Smooth muscle cell (in vitro differentiated cells): ENCODE results near the gene ADAM22. TPM values are rescaled to one million over a fixed set of nuclear protein-coding genes. Genes with fewer than 3 reads are reported as not detected.

ENCODE experiments used
- DNase-seq: peaks from one replicate; lab custom pipeline; 2025; ENCODE audit not compliant: unreplicated experiment; lab: John Stamatoyannopoulos, UW
- H2AFZ ChIP-seq: fragments of 200-600 bp; sonication (generic); 2 replicates; pipeline ENCODE4 v1.6.0; 2016; ENCODE audit warnings: antibody characterized with exemption, low read depth, mild to moderate bottlenecking
- H3F3A ChIP-seq: fragments of 200-600 bp; sonication (generic); 2 replicates; pipeline ENCODE4 v1.6.0; 2017; ENCODE audit warnings: antibody characterized with exemption, low read depth
- H3K27ac ChIP-seq: fragments of 200-600 bp; sonication (generic); 2 replicates; pipeline ENCODE4 v1.5.1; 2016; ENCODE audit warnings: low read depth, mild to moderate bottlenecking
- H3K27me3 ChIP-seq: fragments of 200-600 bp; sonication (generic); 2 replicates; pipeline ENCODE4 v1.6.1; 2016; ENCODE audit warnings: low read depth, mild to moderate bottlenecking
- H3K36me3 ChIP-seq: fragments of 200-600 bp; sonication (generic); 2 replicates; pipeline ENCODE4 v1.5.1; 2016; ENCODE audit warnings: low read depth
- H3K4me1 ChIP-seq: fragments of 200-600 bp; sonication (generic); 2 replicates; pipeline ENCODE4 v1.5.1; 2016; ENCODE audit warnings: low read depth
- H3K4me2 ChIP-seq: fragments of 200-600 bp; sonication (generic); 2 replicates; pipeline ENCODE4 v1.6.0; 2016; ENCODE audit warnings: mild to moderate bottlenecking
- H3K4me3 ChIP-seq: fragments of 200-600 bp; sonication (generic); 2 replicates; pipeline ENCODE4 v1.5.1; 2016; ENCODE audit warnings: mild to moderate bottlenecking
- H3K79me2 ChIP-seq: fragments of 200-600 bp; sonication (generic); 2 replicates; pipeline ENCODE4 v1.6.0; 2016; ENCODE audit warnings: low read depth, mild to moderate bottlenecking
- H3K9ac ChIP-seq: fragments of 200-600 bp; sonication (generic); 2 replicates; pipeline ENCODE4 v1.6.0; 2016; ENCODE audit warnings: low read depth
- H3K9me3 ChIP-seq: fragments of 200-600 bp; sonication (generic); replicated peaks from 2 replicates; pipeline ENCODE4 v1.5.1; 2016; ENCODE audit warnings: low read depth
- H4K20me1 ChIP-seq: fragments of 200-600 bp; sonication (generic); 2 replicates; pipeline ENCODE4 v1.6.0; 2016; ENCODE audit warnings: low read depth
- CTCF ChIP-seq: fragments of 200-600 bp; sonication (generic); IDR thresholded peaks from 2 replicates; pipeline ENCODE4 v1.5.1; 2017; ENCODE audit warnings: borderline replicate concordance, mild to moderate bottlenecking, antibody characterized with exemption; ENCODE audit not compliant: insufficient read depth, poor library complexity, severe bottlenecking
- WGBS: methylation state at CpG from one replicate; pipeline ENCODE4 v1.1.7; 2016; ENCODE audit warnings: low lambda C conversion rate; 5-methylcytosine and 5-hydroxymethylcytosine counted together
- polyA plus RNA-seq: library from polyadenylated mRNA; unstranded; fragments of >200 nt; fragmentation: Nextera tagmentation; extraction: Ambion mirVana; gene quantifications from 2 replicates; pipeline ENCODE4 v1.2.1, GENCODE V29; 2016
- total RNA-seq: library from RNA; depleted of rRNA; stranded (reverse); fragments of >200 nt; gene quantifications from 2 replicates; pipeline ENCODE4 v1.2.3, GENCODE V29; 2014

The ADAM22 gene
- total and polyA plus RNA-seq, 2 experiments from 2014 or later, result 0.10 to 0.22 TPM

GRCh38 chr7:88044069-88044468 is 110.0 kb downstream of the ADAM22 start:
- WGBS, result 91% methylated on average over 2 of the region's 2 CpGs
- TF ChIP-seq CTCF, result no peak
- Histone ChIP-seq H3K9me3 (no peaks in the 10 kb centered on the region), H3F3A (no peaks in the 10 kb centered on the region), H3K36me3 (no peaks in the 10 kb centered on the region), H3K4me1 (no peaks in the 10 kb centered on the region), H3K27me3 (no peaks in the 10 kb centered on the region), H3K4me3 (no peak overlapping the region), H3K4me2 (no peak overlapping the region), H2AFZ (no peak overlapping the region), H3K9ac (no peak overlapping the region), H3K27ac (no peak overlapping the region), H4K20me1 (no peaks in the 10 kb centered on the region), H3K79me2 (no peaks in the 10 kb centered on the region)
- DNase-seq, result no peak

GRCh38 chr7:88046839-88047573 is 113.0 kb downstream of the ADAM22 start:
- Histone ChIP-seq H3K79me2 (no peaks in the 10 kb centered on the region), H3K4me3 (no peak overlapping the region), H3F3A (no peaks in the 10 kb centered on the region), H3K27me3 (no peaks in the 10 kb centered on the region), H2AFZ (no peak overlapping the region), H3K36me3 (no peaks in the 10 kb centered on the region), H3K4me1 (no peaks in the 10 kb centered on the region), H3K4me2 (no peak overlapping the region), H3K27ac (no peak overlapping the region), H4K20me1 (no peaks in the 10 kb centered on the region), H3K9me3 (no peaks in the 10 kb centered on the region), H3K9ac (no peak overlapping the region)
- WGBS, result 83% methylated on average over 1 of the region's 1 CpG
- no peak for DNase-seq
- TF ChIP-seq CTCF, result no peak

- H4K20me1 ChIP-seq, result no peaks in the 10 kb centered on the region
- H3K4me3 ChIP-seq, result no peak overlapping the region
- no peak for TF ChIP-seq CTCF
- no peaks in the 10 kb centered on the region for H3K9me3 ChIP-seq
- DNase-seq, result no peak
- no peaks in the 10 kb centered on the region for H3K27me3 ChIP-seq
- H2AFZ ChIP-seq, result no peak overlapping the region
- WGBS, result 86% methylated on average over 1 of the region's 1 CpG
- no peak overlapping the region for H3K4me2 ChIP-seq
- H3K36me3 ChIP-seq, result no peaks in the 10 kb centered on the region
- no peak overlapping the region for H3K9ac ChIP-seq
- H3F3A ChIP-seq, result no peaks in the 10 kb centered on the region
- H3K79me2 ChIP-seq, result no peaks in the 10 kb centered on the region
- H3K27ac ChIP-seq, result no peak overlapping the region
- no peaks in the 10 kb centered on the region for H3K4me1 ChIP-seq
These were observed 123.6 kb downstream of the ADAM22 start for GRCh38 chr7:88057655-88058054.

- no peaks in the 10 kb centered on the region for H3K27me3 ChIP-seq
- TF ChIP-seq CTCF, result no peak
- no peaks in the 10 kb centered on the region for H3F3A ChIP-seq
- no peaks in the 10 kb centered on the region for H3K4me1 ChIP-seq
- H3K79me2 ChIP-seq, result no peaks in the 10 kb centered on the region
- H3K4me3 ChIP-seq, result no peak overlapping the region
- H3K27ac ChIP-seq, result no peak overlapping the region
- H3K36me3 ChIP-seq, result no peaks in the 10 kb centered on the region
- no peaks in the 10 kb centered on the region for H3K9me3 ChIP-seq
- H2AFZ ChIP-seq, result no peak overlapping the region
- no peaks in the 10 kb centered on the region for H4K20me1 ChIP-seq
- no peak overlapping the region for H3K4me2 ChIP-seq
- DNase-seq, result no peak
- H3K9ac ChIP-seq, result no peak overlapping the region
These were observed 128.2 kb downstream of the ADAM22 start for GRCh38 chr7:88062238-88062637.
